GM12874 (cell line): ENCODE data around the gene NUAK1.

Source experiments
- CTCF ChIP-seq: IDR thresholded peaks from 2 replicates; pipeline ENCODE4 v1.5.1; 2011; ENCODE audit warnings: low read depth, mild to moderate bottlenecking, control low read depth, low read length, moderate library complexity; ENCODE audit not compliant: insufficient read depth

The NUAK1 gene

GRCh38 chr12:106082216-106083175, 56.3 kb downstream of the NUAK1 start:
- TF ChIP-seq CTCF: no peak

GRCh38 chr12:106081606-106082005, 57.1 kb downstream of the NUAK1 start:
- TF ChIP-seq CTCF: no peak

- TF ChIP-seq CTCF: no peak
Observed at GRCh38 chr12:106080791-106081170, 58.0 kb downstream of the NUAK1 start.

- TF ChIP-seq CTCF: no peak
Observed at GRCh38 chr12:106080041-106080790, 58.5 kb downstream of the NUAK1 start.

- no peak for TF ChIP-seq CTCF
Observed at GRCh38 chr12:106079148-106079738, 59.5 kb downstream of the NUAK1 start.

GRCh38 chr12:106078358-106079010, 60.3 kb downstream of the NUAK1 start:
- no peak for TF ChIP-seq CTCF

- no peak for TF ChIP-seq CTCF
Observed at GRCh38 chr12:106074706-106075392, 63.9 kb downstream of the NUAK1 start.
